GM19455 (cell line): Measurements from ENCODE around the gene KRTAP4-12.
"Not testable (repeated sequence)": the region's sequence is repeated elsewhere in the genome, so short reads cannot be mapped to it uniquely, and the experiment has no call there.

ENCODE experiments used
- ATAC-seq: cut with Tn5 transposase; IDR thresholded peaks from one replicate; pipeline ENCODE4 v1.9.1; 2021; ENCODE audit not compliant: unreplicated experiment

Gene KRTAP4-12

GRCh38 chr17:41096055-41096454, 27.9 kb downstream of the KRTAP4-12 start:
- ATAC-seq = no peak

DNA sequence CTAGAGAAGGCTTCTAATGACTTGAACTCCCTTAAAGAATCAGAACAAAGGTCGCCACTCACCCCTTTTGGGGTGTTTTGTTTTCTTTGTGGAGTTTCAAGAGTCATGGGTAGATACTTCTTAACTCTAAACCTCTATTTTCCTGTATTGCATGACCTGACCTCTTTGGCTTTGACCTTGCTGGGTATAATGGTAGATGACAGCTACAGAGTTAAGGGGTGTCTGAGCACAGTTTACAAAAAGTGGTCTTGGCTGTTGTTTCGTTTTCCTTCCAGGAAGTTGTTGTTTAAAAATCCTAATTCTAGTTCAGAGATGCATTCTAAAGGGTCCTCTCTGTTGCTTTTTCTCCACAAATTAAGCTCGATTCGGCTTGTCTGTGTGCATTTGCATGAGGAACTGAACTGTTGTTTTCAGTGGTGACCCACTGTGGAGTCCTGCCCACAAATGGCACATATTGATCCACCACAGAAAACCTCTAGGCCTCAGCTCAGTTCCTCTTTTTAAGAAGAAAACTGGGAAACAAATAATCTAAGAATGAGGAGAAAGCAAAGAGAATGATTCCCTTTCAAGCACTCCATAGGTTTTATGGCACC, 35.1 kb downstream of the KRTAP4-12 start:
- ATAC-seq = not testable (repeated sequence)

GRCh38 chr17:41084100-41084856, 39.7 kb downstream of the KRTAP4-12 start, which contains the start of gene KRTAP4-7:
Gene KRTAP4-7 (plus strand): TSS chr17:41084150. CDS start chr17:41084207, 57 bp downstream.
- not testable (repeated sequence) for ATAC-seq

DNA sequence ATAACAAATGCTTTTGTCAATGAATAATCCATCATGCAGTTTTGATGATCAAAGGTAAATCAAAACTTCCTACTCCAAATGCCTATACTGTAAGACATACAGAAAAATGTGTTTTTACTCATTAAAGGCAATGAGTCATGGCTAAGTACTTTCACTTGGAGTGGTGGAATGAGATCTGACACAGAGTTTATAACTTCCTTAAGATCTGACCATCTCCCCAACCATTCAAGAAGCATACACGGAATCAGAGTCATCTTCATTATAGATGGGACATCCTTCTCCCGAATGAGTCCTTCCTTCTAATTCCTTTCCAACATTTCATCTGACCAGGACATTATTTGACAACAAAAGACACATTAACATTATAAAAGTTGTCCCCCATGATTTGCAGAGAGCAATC, 40.6 kb downstream of the KRTAP4-12 start:
- not testable (repeated sequence) for ATAC-seq

DNA sequence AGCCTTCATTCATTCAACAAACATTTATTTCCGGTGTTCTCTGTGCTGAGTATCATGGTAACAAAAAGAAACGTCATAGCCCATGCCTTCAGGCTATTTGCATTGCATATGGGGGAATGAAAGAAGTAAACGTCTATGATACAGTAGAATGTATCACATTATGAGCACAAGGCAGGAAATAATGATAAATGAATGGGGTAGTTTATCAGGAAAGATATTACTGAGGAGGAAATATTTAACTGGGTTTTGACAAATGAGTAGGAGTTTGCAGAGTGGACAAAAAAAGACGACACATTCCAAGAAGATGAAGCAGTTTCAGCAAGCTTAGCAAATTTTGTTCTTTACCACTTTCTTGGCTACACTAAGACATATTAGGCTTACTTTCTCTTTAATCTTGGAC, 41.4 kb downstream of the KRTAP4-12 start:
- ATAC-seq = no peak

DNA sequence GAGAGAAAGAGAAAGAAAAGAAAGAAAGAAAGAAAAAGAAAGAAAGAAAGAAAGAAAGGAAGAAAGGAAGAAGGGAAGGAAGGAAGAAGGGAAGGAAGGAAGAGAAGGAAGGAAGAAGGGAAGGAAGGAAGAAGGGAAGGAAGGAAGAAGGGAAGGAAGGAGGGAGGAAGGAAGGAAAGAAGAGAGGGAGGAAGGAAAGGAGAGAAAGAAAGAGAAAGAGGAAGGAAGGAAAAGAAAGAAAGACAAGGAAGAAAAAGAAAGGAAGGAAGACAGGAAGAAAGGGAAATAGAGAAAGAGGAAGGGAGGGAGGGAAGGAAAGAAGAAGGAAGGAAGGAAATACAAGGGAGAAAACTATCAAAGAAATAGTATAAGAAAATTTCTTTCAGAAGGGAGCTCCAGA, 47.2 kb downstream of the KRTAP4-12 start:
- no peak for ATAC-seq

DNA sequence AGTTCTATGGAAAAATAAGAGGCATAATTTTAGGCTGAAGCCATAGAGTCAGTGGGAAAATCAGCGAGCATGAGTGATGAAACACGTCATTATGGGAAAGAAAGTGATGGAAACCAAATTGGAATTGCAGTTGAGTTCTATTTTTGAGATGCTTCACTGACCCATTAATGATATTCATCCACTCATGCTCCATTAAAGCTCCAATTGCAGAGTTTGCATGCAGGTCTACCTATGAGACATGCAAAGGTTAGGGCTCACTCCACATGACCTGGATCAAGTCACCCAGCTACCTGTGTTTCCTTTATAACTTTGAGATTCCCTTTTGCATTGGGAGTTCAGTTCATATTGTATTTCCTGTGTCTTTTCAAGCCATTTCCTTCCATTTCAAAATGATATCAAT, 50.3 kb downstream of the KRTAP4-12 start:
- ATAC-seq = no peak
